Neural crest cell (in vitro differentiated cells): Measurements from ENCODE around the gene LY6G6F. TPM values are rescaled to one million over a fixed set of nuclear protein-coding genes. Genes with fewer than 3 reads are reported as not detected.
A peak's percentile ranks its signal among the peaks of the same experiment; 100 is the strongest.

Experiments
- DNase-seq: peaks from one replicate; pipeline ENCODE4 v3.0.0; 2021; ENCODE audit warnings: low read depth, mixed read lengths, low spot score
- H3K27ac Mint-ChIP-seq: one replicate; pipeline ENCODE4 v1.8.0; 2021; ENCODE audit warnings: mild to moderate bottlenecking, mixed read lengths; ENCODE audit not compliant: unreplicated experiment
- H3K27me3 Mint-ChIP-seq: 2 replicates; pipeline ENCODE4 v1.8.0; 2021; ENCODE audit warnings: low read depth, mild to moderate bottlenecking, mixed read lengths
- H3K36me3 Mint-ChIP-seq: 2 replicates; pipeline ENCODE4 v1.8.0; 2021; ENCODE audit warnings: low read depth, mild to moderate bottlenecking, mixed read lengths
- H3K4me1 Mint-ChIP-seq: 2 replicates; pipeline ENCODE4 v1.8.0; 2021; ENCODE audit warnings: mixed read lengths
- H3K4me3 Mint-ChIP-seq: one replicate; pipeline ENCODE4 v1.8.0; 2021; ENCODE audit warnings: mild to moderate bottlenecking, mixed read lengths
- H3K9me3 Mint-ChIP-seq: 2 replicates; pipeline ENCODE4 v1.8.0; 2021; ENCODE audit warnings: mixed read lengths
- CTCF ChIP-seq: fragments of 200-600 bp; sonication (generic); conservative IDR thresholded peaks from 2 replicates; pipeline ENCODE4 v1.5.0; 2021; ENCODE audit warnings: antibody characterized with exemption, mild to moderate bottlenecking
- microRNA-seq: library from miRNA; unstranded; fragments of <30 nt; microRNA quantifications from one replicate; pipeline ENCODE4, GENCODE V29; 2020
- total RNA-seq: library from RNA; stranded (reverse); gene quantifications from 2 replicates; pipeline ENCODE4 v1.2.1, GENCODE V29; 2021

LY6G6F gene
- total RNA-seq, 1 donor from 2014 or later, result not detected

DNA sequence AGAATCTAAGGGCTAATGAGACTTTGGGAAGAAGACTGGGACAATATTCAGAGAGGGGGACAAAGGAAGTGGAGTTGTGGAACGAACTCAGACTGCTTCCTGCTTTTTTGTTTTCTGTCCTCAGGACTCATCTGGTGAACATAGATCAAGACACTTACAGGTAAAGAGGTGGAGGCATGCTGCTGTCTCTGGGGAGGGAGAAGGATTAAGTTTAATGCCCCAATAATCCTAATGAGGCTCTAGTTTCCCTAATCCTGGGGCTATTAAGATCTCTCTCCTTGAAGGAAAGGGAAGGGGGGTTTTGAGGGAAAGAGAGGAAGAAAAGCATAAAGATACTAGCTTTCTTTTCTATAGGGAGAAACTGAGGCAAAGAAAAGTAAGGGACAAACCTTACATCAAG is 37.8 kb downstream of the LY6G6F start:
- H3K36me3 Mint-ChIP-seq, result peaks cover 18% of the 10 kb centered on the region
- DNase-seq, result no peak
- no peak for TF ChIP-seq CTCF
- no peaks in the 10 kb centered on the region for H3K27me3 Mint-ChIP-seq
- peaks cover 48% of the 10 kb centered on the region for H3K4me1 Mint-ChIP-seq
- H3K27ac Mint-ChIP-seq, result peak overlapping the region; percentile 23
- no peaks in the 10 kb centered on the region for H3K9me3 Mint-ChIP-seq
- H3K4me3 Mint-ChIP-seq, result no peak overlapping the region

DNA sequence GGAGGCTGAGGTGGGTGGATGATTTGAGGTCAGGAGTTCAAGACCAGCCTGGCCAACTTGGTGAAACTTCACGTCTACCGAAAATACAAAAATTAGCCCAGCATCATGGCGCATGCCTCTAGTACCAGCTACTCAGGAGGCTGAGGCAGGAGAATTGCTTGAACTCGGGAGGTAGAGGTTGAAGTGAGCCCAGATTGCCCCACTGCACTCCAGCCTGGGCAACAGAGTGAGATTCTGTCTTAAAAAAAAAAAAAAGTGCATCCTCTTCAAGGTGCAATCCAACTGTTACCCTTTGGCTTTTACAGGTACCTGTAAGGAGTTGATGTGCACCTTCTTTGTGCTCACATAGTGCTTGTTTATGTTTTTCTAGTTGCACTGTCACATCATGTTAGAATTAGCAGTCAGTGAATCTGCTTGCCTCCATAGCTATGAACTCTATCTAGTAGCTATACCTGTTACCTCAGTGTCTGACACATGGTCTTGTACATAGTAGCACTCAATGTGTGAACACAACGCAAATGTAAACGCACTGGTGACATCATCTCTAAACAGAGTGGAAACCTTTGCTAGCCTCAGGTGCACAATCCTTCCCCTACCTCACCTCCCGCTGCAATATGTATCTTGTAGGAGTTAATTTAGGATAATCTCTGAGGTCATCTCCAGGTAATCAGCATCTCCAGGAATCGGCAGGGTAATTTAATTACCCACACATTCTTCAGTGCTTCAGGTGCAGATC is 42.8 kb downstream of the LY6G6F start:
- Mint-ChIP-seq H3K27me3 (no peaks in the 10 kb centered on the region), H3K36me3 (peaks cover 13% of the 10 kb centered on the region), H3K4me3 (no peak overlapping the region), H3K9me3 (no peaks in the 10 kb centered on the region), H3K27ac (no peak overlapping the region), H3K4me1 (peaks cover 13% of the 10 kb centered on the region)
- no peak for TF ChIP-seq CTCF
- no peak for DNase-seq

GRCh38 chr6:31750411-31751022 is 43.9 kb downstream of the LY6G6F start:
- H3K27me3 Mint-ChIP-seq, result no peaks in the 10 kb centered on the region
- no peak for TF ChIP-seq CTCF
- peaks cover 13% of the 10 kb centered on the region for H3K36me3 Mint-ChIP-seq
- no peak overlapping the region for H3K4me3 Mint-ChIP-seq
- peaks cover 6% of the 10 kb centered on the region for H3K4me1 Mint-ChIP-seq
- no peak for DNase-seq
- H3K9me3 Mint-ChIP-seq, result no peaks in the 10 kb centered on the region
- H3K27ac Mint-ChIP-seq, result peak overlapping the region; percentile 20

DNA sequence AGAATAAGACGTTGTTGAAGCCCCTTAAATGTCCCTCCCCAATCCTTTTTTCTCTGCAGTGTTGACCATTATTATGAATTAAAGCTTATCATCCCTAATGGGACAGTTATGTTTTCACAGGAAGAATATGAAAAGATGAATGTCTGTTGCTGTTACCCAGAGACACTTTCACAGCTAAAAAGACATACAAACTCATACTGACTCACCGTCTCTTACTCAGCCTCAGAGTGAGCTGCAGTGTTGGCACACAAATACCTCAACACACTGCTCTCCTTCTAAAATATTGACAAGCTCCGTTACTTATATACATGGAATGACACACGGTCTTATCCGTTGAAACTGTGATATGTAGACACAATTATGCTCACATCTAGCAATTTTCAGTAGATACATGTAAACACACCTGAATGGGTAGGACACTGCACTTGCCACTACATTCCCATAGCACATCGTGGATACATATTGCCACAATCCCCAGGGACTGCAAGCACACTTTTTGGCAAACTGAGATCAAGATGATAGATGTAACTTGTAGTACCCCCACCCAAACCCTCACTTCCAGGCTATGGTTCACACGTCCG is 46.2 kb downstream of the LY6G6F start:
- Mint-ChIP-seq H3K27ac (no peak overlapping the region), H3K4me1 (no peaks in the 10 kb centered on the region), H3K9me3 (no peaks in the 10 kb centered on the region), H3K4me3 (no peak overlapping the region), H3K27me3 (no peaks in the 10 kb centered on the region), H3K36me3 (peaks cover 9% of the 10 kb centered on the region)
- TF ChIP-seq CTCF, result no peak
- no peak for DNase-seq

- H3K9me3 Mint-ChIP-seq, result no peaks in the 10 kb centered on the region
- no peak for TF ChIP-seq CTCF
- no peak overlapping the region for H3K4me3 Mint-ChIP-seq
- peaks cover 17% of the 10 kb centered on the region for H3K4me1 Mint-ChIP-seq
- H3K27me3 Mint-ChIP-seq, result no peaks in the 10 kb centered on the region
- no peak for DNase-seq
- H3K27ac Mint-ChIP-seq, result no peak overlapping the region
- H3K36me3 Mint-ChIP-seq, result peaks cover 28% of the 10 kb centered on the region
These were observed 51.6 kb downstream of the LY6G6F start for GRCh38 chr6:31758281-31758680.

Small RNAs within 50 kb of the gene (microRNA-seq; reads per million reads assigned to microRNA genes)
- 8.3 reads per million, percentile 13 among the genes with 10 or more reads in this experiment for gene MIR4646

Other genes with a start within 250 kb of the LY6G6F start
- gene MICB, start 208.7 kb upstream of the LY6G6F start, total RNA-seq, result 0.61 TPM in 1 of 2 replicates, not detected in the other
- not detected in 2 replicates for gene MCCD1, start 177.9 kb upstream of the LY6G6F start, total RNA-seq
- 836 and 881 TPM in 2 replicates for gene DDX39B, start 164.9 kb upstream of the LY6G6F start, total RNA-seq
- 3.3 and 5.1 TPM in 2 replicates for gene ATP6V1G2, start 160.3 kb upstream of the LY6G6F start, total RNA-seq
- gene NFKBIL1, start 159.3 kb upstream of the LY6G6F start, total RNA-seq, result 25.7 and 28.6 TPM in 2 replicates
- gene LTA, start 134.6 kb upstream of the LY6G6F start, total RNA-seq, result 0.26 and 0.36 TPM in 2 replicates
- gene TNF, start 131.3 kb upstream of the LY6G6F start, total RNA-seq, result not detected in 2 replicates
- gene LTB, start 124.4 kb upstream of the LY6G6F start, total RNA-seq, result not detected in 2 replicates
- gene LST1, start 120.6 kb upstream of the LY6G6F start, total RNA-seq, result not detected in 2 replicates
- gene NCR3, start 113.9 kb upstream of the LY6G6F start, total RNA-seq, result not detected in 2 replicates
- not detected in 2 replicates for gene AIF1, start 91.6 kb upstream of the LY6G6F start, total RNA-seq
- 347 and 356 TPM in 2 replicates for gene PRRC2A, start 86.2 kb upstream of the LY6G6F start, total RNA-seq
- 439 and 459 TPM in 2 replicates for gene BAG6, start 54.2 kb upstream of the LY6G6F start, total RNA-seq
- gene APOM, start 51.0 kb upstream of the LY6G6F start, total RNA-seq, result 3.8 and 4.2 TPM in 2 replicates
- 23.5 TPM in 2 replicates for gene C6orf47, start 46.1 kb upstream of the LY6G6F start, total RNA-seq
- gene GPANK1, start 41.9 kb upstream of the LY6G6F start, total RNA-seq, result 16.8 and 17.6 TPM in 2 replicates
- 185 and 188 TPM in 2 replicates for gene CSNK2B, start 40.8 kb upstream of the LY6G6F start, total RNA-seq
- gene LY6G5B, start 36.9 kb upstream of the LY6G6F start, total RNA-seq, result 24.0 and 24.2 TPM in 2 replicates
- gene LY6G5C, start 25.8 kb upstream of the LY6G6F start, total RNA-seq, result 9.1 and 11.0 TPM in 2 replicates
- 70.9 and 73.6 TPM in 2 replicates for gene ABHD16A, start 3.5 kb upstream of the LY6G6F start, total RNA-seq
- not detected in 2 replicates for gene LY6G6D, start 8.5 kb downstream of the LY6G6F start, total RNA-seq
- 1.2 TPM in 2 replicates for gene LY6G6C, start 14.9 kb downstream of the LY6G6F start, total RNA-seq
- gene MPIG6B, start 16.5 kb downstream of the LY6G6F start, total RNA-seq, result not detected in 2 replicates
- gene DDAH2, start 22.4 kb downstream of the LY6G6F start, total RNA-seq, result 186 and 194 TPM in 2 replicates
- 305 and 313 TPM in 2 replicates for gene CLIC1, start 29.7 kb downstream of the LY6G6F start, total RNA-seq
- 79.5 and 86.2 TPM in 2 replicates for gene MSH5, start 33.1 kb downstream of the LY6G6F start, total RNA-seq
- gene SAPCD1, start 55.8 kb downstream of the LY6G6F start, total RNA-seq, result 21.3 and 25.1 TPM in 2 replicates
- 2.0 and 2.7 TPM in 2 replicates for gene VWA7, start 70.5 kb downstream of the LY6G6F start, total RNA-seq
- gene VARS1, start 88.9 kb downstream of the LY6G6F start, total RNA-seq, result 162 and 163 TPM in 2 replicates
- gene LSM2, start 100.1 kb downstream of the LY6G6F start, total RNA-seq, result 122 and 135 TPM in 2 replicates
- 1.5 and 1.8 TPM in 2 replicates for gene HSPA1L, start 108.4 kb downstream of the LY6G6F start, total RNA-seq
- 70.3 and 72.3 TPM in 2 replicates for gene HSPA1A, start 108.7 kb downstream of the LY6G6F start, total RNA-seq
- gene HSPA1B, start 120.9 kb downstream of the LY6G6F start, total RNA-seq, result 78.5 and 82.5 TPM in 2 replicates
- gene NEU1, start 156.0 kb downstream of the LY6G6F start, total RNA-seq, result 46.3 and 49.9 TPM in 2 replicates
- 0.32 and 0.84 TPM in 2 replicates for gene SLC44A4, start 172.1 kb downstream of the LY6G6F start, total RNA-seq
- 202 and 205 TPM in 2 replicates for gene EHMT2, start 190.8 kb downstream of the LY6G6F start, total RNA-seq
- 60.8 and 61.1 TPM in 2 replicates for gene ZBTB12, start 195.2 kb downstream of the LY6G6F start, total RNA-seq
- 0.35 and 1.2 TPM in 2 replicates for gene C2, start 220.9 kb downstream of the LY6G6F start, total RNA-seq
- gene CFB, start 239.2 kb downstream of the LY6G6F start, total RNA-seq, result not detected in 2 replicates